SIG-M5 treated with dmso at 0.1 percent for 504 hours (cell line): ENCODE measurements around the gene MACF1.

Experiments used
- DNase-seq: peaks from one replicate; lab custom pipeline; 2025; ENCODE audit not compliant: unreplicated experiment; lab: John Stamatoyannopoulos, UW

MACF1 gene

GRCh38 chr1:39261712-39262221, 57.3 kb downstream of the MACF1 start:
- DNase-seq, result no peak

GRCh38 chr1:39262802-39263201, 58.3 kb downstream of the MACF1 start:
- no peak for DNase-seq

DNA sequence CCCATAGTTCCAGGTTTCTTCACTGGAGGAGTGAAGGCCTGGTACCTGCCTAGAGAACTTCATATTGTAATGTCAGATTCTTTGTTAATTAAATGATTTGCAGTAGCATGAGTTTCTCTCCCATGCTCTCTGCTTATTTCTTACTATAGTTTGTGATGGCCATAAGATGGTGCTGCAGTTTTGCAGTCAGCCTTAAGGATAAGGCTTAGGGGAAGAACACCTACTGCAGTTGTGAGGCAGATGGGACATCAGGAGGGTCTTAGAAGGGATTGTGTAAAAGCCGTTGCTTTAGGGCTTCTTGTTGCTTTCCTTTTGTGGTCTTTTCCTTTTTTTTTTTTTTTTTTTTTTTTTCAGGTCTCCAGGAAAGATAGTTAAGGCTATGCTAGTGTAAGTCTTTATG, 61.8 kb downstream of the MACF1 start:
- DNase-seq, result no peak

DNA sequence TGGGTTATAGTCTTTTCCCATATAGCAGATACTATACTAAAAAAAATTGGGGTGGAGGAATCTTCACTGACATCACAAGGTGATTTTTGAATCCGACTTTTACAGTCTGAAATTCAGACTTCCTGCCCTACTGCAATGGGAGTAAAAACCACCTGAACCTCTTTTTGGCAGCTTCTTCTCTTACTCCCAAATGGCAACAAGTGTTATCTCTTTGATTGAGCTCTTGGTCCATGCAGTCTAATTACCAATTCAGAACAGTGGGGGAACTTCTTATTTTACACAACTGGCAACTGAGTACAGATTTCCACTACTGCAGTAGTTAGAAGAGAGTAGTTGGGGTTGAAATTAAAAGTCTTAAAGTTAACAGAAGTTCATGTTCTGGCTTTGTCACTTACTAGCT, 62.3 kb downstream of the MACF1 start:
- no peak for DNase-seq

GRCh38 chr1:39268112-39268581, 63.7 kb downstream of the MACF1 start:
- DNase-seq, result no peak

GRCh38 chr1:39268906-39269305, 64.4 kb downstream of the MACF1 start:
- no peak for DNase-seq

DNA sequence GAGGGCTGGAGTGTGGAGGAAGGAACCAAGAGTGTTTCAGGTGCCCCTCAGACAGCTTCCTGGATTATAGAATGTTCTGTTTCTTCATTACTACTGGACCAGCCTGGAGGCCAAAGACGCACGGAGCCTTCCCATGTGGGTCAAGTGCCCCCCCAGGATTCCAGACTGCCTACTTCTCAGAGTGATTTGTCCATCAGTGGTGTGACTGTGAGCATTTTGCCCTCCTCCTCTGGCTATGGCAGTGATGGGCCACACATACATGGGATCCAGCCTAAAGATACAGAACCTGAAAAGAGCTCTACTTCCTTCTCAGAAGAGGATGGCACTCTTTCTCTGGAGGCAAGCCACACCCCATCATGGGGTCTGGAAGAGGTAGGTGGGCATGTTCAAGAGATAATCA, 64.9 kb downstream of the MACF1 start:
- no peak for DNase-seq

DNA sequence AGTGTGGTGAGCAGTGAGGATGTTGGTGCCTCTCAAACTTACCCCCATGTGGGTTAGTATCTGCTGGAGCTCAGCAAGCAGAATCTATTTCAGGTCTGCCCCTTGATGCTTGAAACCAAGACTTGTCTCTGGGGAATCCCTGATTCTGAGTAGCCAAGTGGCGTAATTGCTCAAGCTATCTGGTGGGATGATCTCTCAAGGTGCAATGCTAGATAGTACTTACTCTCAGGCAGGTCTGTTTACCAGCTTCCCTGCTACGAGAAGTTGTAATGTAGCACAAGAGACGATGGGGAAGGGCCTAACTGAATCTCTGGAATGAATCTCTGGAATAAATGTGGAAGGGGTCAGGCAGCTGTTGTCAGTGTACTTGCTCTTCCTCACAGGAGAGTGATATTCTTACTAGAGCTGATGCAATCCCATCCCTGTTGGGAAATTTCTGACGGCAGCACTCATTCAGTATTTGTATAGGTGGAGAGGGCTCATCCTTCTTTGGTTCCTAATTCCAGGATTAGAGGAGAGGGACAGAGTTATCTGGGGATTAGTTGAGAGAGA, 65.4 kb downstream of the MACF1 start:
- DNase-seq, result no peak

DNA sequence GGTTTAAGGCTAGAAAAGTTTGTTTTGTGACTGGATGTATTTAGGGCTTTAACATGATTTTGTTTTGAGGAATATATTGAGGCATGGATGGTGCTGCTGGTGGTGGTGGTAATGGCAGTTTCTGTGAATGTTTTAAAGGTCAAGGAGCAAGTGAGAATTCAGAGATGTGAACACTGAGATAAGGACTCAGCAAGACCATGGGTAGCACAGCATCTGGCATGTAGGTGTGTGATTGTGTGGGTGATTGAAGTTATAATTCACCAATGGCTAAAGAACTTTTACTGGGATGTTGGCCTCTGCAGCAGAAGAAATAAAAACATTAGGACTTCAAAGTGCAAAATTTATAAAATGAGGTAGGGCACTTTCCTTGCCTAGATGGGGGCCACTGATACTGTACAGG, 65.9 kb downstream of the MACF1 start:
- DNase-seq, result no peak

DNA sequence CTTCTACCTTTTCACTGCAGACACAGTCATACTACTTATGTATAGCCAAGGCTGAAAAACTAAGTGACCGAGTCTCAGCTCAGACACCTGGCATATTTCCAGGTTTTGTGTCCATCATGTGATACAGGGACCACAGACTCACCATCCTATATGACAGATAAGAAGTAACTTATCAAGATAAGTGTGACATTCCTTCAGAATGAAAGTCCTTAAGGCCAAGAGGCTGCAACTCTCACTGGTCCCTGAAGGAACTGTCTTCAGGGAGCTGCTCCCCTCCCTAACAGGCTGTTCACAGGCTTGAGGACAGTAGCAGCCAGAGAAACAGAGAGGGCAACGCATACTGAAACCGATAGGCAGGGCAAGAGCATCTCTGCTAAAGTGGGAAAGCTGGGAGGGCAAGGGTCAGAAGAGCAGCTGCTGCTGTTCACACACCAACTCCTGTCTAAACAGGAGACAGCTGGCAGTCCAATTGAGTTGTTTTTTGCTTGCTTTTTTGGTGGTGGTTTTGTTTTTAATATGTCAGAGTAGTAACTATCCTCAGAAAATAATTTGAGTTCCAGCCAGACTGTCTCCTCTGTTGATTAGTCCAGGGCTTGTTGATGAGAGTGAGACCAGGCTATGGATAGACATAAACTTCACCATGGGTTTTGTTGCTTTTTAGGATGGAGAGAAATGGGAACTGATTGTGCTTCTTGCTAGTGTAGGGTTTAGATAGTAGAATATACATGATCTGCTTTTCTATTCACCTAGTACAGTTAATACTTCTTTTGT, 67.7 kb downstream of the MACF1 start:
- no peak for DNase-seq

DNA sequence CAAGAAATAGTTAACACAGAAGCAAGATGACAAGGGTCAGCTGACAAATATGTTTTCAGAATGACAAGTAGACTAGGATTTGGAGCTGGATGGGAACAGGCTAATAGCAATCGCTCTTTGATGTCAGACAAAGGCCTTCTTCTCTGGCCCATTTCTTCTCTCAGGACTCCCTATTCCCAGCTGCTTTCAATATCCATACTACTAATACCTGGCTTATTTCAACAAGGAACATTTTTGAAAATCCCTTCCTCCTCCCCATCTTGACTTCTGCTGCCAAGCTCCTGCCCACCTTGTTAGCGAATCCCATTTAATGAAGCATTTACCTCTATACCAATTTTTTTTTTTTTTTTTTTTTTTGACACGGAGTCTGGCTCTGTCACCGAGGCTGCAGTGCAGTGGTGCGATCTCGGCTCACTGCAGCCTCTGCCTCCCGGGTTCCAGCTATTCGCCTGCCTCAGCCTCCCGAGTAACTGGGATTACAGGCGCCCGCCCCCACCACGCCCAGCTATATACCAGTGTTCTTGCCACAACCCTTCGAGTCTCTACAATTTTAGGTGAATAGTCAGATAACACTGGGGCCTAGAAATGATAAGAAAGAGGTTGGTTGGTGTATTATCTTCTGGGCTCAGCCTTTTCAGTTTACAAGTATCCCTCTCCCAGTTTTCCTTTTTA, 68.4 kb downstream of the MACF1 start:
- DNase-seq, result no peak

- no peak for DNase-seq
Observed at GRCh38 chr1:39275836-39276507, 71.5 kb downstream of the MACF1 start.

DNA sequence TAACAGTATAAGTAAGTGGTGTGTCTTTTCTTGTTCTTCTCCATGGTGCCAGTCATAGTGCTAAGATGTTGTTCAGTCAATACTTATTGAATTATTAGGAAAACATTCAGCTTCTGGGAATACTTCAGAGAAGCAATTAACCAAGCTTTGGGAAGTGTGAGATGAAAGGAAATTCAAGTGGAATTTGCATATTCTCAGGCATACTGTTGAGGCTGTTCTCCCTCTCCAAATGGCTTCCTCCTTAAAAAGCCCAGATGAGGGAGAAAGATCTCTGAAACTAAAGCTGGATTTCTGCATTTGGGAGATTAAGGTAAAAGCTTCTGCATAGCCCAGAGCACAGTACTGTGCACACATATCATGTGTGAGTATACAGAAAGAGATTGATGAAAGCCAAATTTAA, 73.4 kb downstream of the MACF1 start:
- DNase-seq, result no peak

DNA sequence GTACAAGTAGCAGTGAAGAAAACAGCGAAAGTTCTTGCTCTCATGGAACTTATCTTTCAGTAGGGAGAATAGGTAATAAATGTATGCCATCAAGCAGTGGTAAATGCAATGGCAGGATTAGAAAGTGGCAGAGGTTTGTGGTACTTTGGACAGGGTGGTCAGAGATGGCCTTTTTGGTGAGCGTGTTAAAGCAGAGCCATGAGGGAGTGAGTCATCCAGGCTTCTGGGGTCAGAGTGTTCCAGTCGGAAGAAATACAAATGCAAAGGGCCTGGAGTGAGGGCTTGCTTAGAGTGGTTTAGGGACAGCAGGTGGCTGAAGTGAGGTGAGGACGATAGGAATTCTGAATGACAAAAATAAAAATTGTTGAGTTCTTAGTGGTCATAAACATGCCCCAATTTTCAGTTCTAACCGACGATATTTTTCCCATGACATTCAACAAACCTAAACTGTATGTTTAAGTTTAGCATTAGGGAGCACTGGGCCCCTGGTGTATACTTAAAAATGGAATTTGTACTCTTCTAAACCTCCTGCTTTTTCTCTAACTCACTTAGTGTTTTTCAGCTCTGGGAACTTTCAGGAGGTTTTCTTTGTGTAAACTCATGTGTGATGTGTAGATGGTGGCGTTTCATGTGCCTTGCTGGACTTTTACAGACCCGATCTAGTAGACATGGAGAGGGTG, 78.2 kb downstream of the MACF1 start:
- DNase-seq, result no peak

DNA sequence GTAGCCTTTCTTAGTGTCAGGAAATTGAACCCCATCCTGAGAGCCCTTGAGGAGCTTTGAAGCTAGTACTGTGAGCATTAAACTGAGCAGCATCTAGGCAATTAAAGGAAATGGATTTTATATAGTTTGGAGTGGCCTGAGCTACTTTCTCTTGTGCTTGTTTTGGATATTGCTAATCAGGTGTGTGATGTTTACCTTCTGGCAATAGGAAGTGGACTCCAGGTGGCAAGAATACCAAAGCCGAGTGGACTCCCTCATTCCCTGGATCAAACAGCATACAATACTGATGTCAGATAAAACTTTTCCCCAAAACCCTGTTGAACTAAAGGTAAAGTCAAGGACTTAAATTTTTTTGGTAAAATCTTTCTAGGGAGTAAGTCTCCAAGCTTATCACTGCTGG, 79.4 kb downstream of the MACF1 start:
- no peak for DNase-seq

DNA sequence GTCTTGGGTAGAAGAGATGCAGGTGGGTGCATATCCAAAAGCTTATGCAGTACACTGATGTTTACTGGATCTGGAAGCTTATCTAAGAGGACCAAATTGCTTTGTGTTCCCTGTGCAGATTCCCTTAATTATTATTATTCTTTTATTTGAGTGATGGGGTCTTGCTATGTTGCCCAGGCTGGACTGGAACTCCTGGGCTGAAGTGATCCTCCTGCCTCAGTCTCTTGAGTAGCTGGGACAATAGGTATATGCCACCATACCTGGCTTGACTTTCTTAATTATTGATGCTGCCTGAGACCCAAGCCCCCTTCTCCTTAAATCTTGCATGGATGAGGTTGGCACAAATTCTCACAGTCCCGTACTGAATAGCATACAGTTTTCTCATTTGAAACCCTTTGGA, 83.0 kb downstream of the MACF1 start:
- DNase-seq, result no peak

- no peak for DNase-seq
Observed at GRCh38 chr1:39288735-39289465, 84.4 kb downstream of the MACF1 start.

DNA sequence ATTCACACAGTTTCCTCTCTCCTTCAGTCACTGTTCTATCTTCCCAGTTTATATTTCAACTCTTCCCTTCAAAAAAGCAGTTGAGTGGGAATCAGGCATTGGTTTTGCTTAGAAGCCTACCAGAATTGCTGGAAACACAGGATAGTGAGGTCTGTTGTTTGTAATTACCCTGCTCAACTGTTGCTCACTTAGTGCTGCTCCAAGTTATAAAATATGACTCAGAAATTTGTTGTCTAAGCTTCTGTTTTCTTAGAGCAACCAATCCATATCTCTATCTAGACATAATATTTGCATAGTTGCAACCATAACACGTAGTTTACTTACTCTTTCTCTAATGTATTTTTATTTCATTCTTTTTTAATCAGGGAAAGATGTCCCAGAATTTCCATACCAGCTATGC, 87.9 kb downstream of the MACF1 start:
- no peak for DNase-seq

DNA sequence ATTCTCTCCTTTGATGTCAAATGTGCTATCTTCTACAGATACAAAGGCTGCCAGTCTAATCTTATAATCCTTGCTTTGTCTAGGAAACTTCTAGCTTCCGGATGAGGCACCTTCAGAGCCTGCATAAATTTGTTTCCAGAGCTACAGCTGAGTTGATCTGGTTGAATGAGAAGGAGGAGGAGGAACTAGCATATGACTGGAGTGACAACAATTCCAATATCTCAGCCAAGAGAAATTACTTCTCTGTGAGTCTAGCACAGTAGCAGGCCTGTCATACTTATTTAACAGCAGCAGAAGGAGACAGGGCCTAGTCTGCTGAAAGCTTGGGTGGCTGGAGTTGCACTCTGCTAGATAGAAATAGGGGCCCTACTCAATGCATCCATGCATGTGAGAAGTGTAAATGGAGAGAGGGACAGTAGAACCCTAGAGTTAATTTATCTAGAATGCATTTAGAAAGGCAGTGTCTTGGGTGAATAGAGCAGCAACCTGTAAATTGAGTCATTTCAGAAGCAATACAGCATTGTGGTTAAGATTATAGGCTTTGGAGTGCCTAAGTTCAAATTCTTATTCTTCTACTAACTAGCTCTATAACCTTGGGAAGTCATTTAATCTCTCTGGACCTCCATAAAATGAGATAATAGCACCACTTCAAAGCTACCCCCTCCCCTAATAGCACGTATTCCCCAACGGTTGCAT, 89.0 kb downstream of the MACF1 start:
- DNase-seq, result no peak

- DNase-seq, result no peak
Observed at GRCh38 chr1:39294531-39294930, 90.0 kb downstream of the MACF1 start.
